Keratinocyte (primary cell): ENCODE measurements around the gene MGRN1. TPM values are rescaled to one million over a fixed set of nuclear protein-coding genes. Genes with fewer than 3 reads are reported as not detected.

Experiments used
- DNase-seq: peaks from one replicate; pipeline ENCODE4 v3.0.0-alpha.2; 2011; ENCODE audit warnings: low read depth, missing footprints, low spot score
- FAIRE-seq: peaks from 2 replicates; lab custom pipeline; 2011; peaks lifted over from hg19 to GRCh38; lab: Jason Lieb, UNC
- H2AFZ ChIP-seq: 2 replicates; pipeline ENCODE4 v1.6.0; 2012; ENCODE audit warnings: low read length, control low read depth, inconsistent platforms; ENCODE audit not compliant: control insufficient read depth
- H3K27ac ChIP-seq: 2 replicates; pipeline ENCODE4 v1.5.1; 2011; ENCODE audit warnings: low read length; ENCODE audit not compliant: control insufficient read depth, insufficient read depth
- H3K27me3 ChIP-seq: 3 replicates; pipeline ENCODE4 v1.6.0; 2011; ENCODE audit warnings: low read length; ENCODE audit not compliant: control insufficient read depth, insufficient read depth; ENCODE audit errors: extremely low read depth
- H3K36me3 ChIP-seq, 2 experiments: 2 replicates in 1 of 2; 3 replicates in 1 of 2; pipeline ENCODE4 v1.5.1; 2011; ENCODE audit warnings: low read length in 2 of 2, mild to moderate bottlenecking in 1 of 2; ENCODE audit not compliant: control insufficient read depth in 2 of 2, insufficient read depth in 2 of 2; ENCODE audit errors: extremely low read depth in 1 of 2
- H3K4me1 ChIP-seq: 3 replicates; pipeline ENCODE4 v1.5.1; 2011; ENCODE audit warnings: low read length; ENCODE audit not compliant: control insufficient read depth, insufficient read depth; ENCODE audit errors: extremely low read depth
- H3K4me2 ChIP-seq: 3 replicates; pipeline ENCODE4 v1.6.0; 2011; ENCODE audit warnings: low read depth, low read length; ENCODE audit not compliant: control insufficient read depth, insufficient read depth; ENCODE audit errors: extremely low read depth
- H3K4me3 ChIP-seq, 3 experiments: fragments of 200-600 bp in 1 of 3; sonication (generic) in 1 of 3; 2 replicates in 2 of 3; 3 replicates in 1 of 3; pipeline ENCODE4 v1.5.1; 2011 to 2016; ENCODE audit warnings: low read length in 3 of 3, mild to moderate bottlenecking in 3 of 3, control low read depth in 2 of 3, inconsistent platforms in 1 of 3, low read depth in 1 of 3, mixed read lengths in 1 of 3, mixed run types in 1 of 3, moderate library complexity in 1 of 3; ENCODE audit not compliant: control insufficient read depth in 2 of 3, insufficient read depth in 2 of 3; ENCODE audit errors: extremely low read depth in 1 of 3
- H3K79me2 ChIP-seq: 2 replicates; pipeline ENCODE4 v1.6.0; 2012; ENCODE audit warnings: low read length; ENCODE audit not compliant: control insufficient read depth, insufficient read depth
- H3K9ac ChIP-seq: 3 replicates; pipeline ENCODE4 v1.6.0; 2011; ENCODE audit warnings: low read length; ENCODE audit not compliant: control insufficient read depth, insufficient read depth; ENCODE audit errors: extremely low read depth
- H3K9me1 ChIP-seq: 3 replicates; pipeline ENCODE4 v1.6.0; 2011; ENCODE audit warnings: low read length; ENCODE audit not compliant: control insufficient read depth, insufficient read depth; ENCODE audit errors: extremely low read depth
- H3K9me3 ChIP-seq: 2 replicates; pipeline ENCODE4 v1.5.1; 2012; ENCODE audit warnings: low read depth, low read length; ENCODE audit not compliant: control insufficient read depth
- H4K20me1 ChIP-seq: 3 replicates; pipeline ENCODE4 v1.6.0; 2011; ENCODE audit warnings: low read length; ENCODE audit not compliant: control insufficient read depth, insufficient read depth; ENCODE audit errors: extremely low read depth
- CTCF ChIP-seq, 3 experiments: IDR thresholded peaks in 1 of 3; conservative IDR thresholded peaks in 1 of 3; optimal IDR thresholded peaks in 1 of 3; 2 replicates in 2 of 3; 3 replicates in 1 of 3; pipeline versions ENCODE3 to v1.5.1; 2011; ENCODE audit warnings: low read length in 3 of 3, mild to moderate bottlenecking in 3 of 3, moderate library complexity in 2 of 3, control low read depth in 1 of 3, inconsistent platforms in 1 of 3; ENCODE audit not compliant: insufficient read depth in 2 of 3; ENCODE audit errors: extremely low read depth in 1 of 3
- EZH2 ChIP-seq: IDR thresholded peaks from one replicate; pipeline ENCODE4 v1.6.1; 2012; ENCODE audit warnings: inconsistent platforms, mild to moderate bottlenecking, low read length, moderate library complexity
- dilution Hi-C: fragments of 300-500 bp; cut with MboI; formaldehyde crosslinking; loops from one replicate; pipeline ENCODE4 v1.7.0; 2020; ENCODE audit warnings: low sequenced_read_pairs; ENCODE audit not compliant: extremely low pct_ligation_motif_present
- polyA plus RNA-seq, 5 experiments: library from polyadenylated mRNA; depleted of rRNA in 3 of 5; stranded (reverse) in 3 of 5; stranded (forward) in 1 of 5; unstranded in 1 of 5; fragments of >200 nt; gene quantifications; 1 replicate in 1 of 5; 2 replicates in 3 of 5; 3 replicates in 1 of 5; pipeline versions ENCODE4 v1.2.1 to v1.2.3, GENCODE V29; 2011 to 2012; ENCODE audit warnings: missing spikeins in 2 of 5, low read depth in 1 of 5, low replicate concordance in 1 of 5

MGRN1 gene
- polyA plus RNA-seq, 1 donor (not counting 4 experiments of a cell fraction or from before 2014, with no cell fraction given) = 1.9 TPM

GRCh38 chr16:4602331-4602730, 22.3 kb upstream of the MGRN1 start:
- H2AFZ ChIP-seq = no peak overlapping the region
- H3K9me1 ChIP-seq = no peaks in the 10 kb centered on the region
- no peak for TF ChIP-seq EZH2
- TF ChIP-seq CTCF (optimal IDR thresholded peaks at IDR 0.05 in 1 of 3, IDR thresholded peaks at IDR 0.05 in 1 of 3, conservative IDR thresholded peaks at IDR 0.05 in 1 of 3; ENCODE audit: extremely low read depth in 1 of 3, insufficient read depth in 2 of 3, low read length in 3 of 3) = no peak
- H3K79me2 ChIP-seq = no peaks in the 10 kb centered on the region
- peaks cover 14% of the 10 kb centered on the region for H3K27me3 ChIP-seq
- no peak overlapping the region for H3K27ac ChIP-seq
- H3K4me1 ChIP-seq = peaks cover 8% of the 10 kb centered on the region
- no peak overlapping the region for H3K4me2 ChIP-seq
- H3K9ac ChIP-seq = no peak overlapping the region
- FAIRE-seq = no peak
- no peaks in the 10 kb centered on the region for H4K20me1 ChIP-seq
- H3K36me3 ChIP-seq = no peaks in the 10 kb centered on the region
- dilution Hi-C loops = no loop called here
- no peak overlapping the region for H3K4me3 ChIP-seq
- H3K9me3 ChIP-seq = no peaks in the 10 kb centered on the region
- no peak for DNase-seq

DNA sequence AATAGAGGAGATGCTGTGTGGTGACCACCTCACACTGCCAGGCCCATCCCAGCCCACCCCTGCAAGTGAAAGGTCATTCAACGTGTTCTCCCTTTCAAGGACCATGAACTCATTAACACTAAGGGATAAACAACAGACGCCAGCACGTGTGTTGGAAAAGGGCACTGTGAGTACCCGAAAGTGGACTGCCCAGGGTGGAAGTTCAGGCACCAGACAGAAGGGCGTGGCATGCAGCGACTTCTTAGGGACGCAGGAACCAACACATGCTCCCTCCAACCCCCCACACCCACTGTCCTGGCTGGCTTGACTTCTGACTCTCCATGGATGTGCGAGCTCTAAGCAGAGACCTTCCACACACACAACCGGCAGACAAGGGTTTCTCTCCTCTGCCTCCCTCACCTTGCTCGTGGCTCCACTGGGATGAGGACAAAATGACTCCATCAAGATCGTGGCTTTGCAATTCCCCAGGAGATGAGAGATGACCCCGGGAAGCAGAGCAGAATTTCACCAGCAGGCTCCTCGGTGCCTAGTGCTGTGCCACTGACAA, 20.9 kb upstream of the MGRN1 start:
- Histone ChIP-seq H4K20me1 (no peaks in the 10 kb centered on the region), H3K27me3 (peaks cover 14% of the 10 kb centered on the region), H3K9ac (no peak overlapping the region), H2AFZ (no peak overlapping the region), H3K9me3 (no peaks in the 10 kb centered on the region), H3K9me1 (no peaks in the 10 kb centered on the region), H3K36me3 (peaks cover 0 to 3% of the 10 kb centered on the region in 2 experiments), H3K27ac (no peak overlapping the region), H3K4me1 (peaks cover 5% of the 10 kb centered on the region), H3K4me3 (no peak overlapping the region), H3K4me2 (no peak overlapping the region), H3K79me2 (no peaks in the 10 kb centered on the region)
- dilution Hi-C loops = no loop called here
- TF ChIP-seq EZH2 = no peak
- no peak for FAIRE-seq
- DNase-seq = no peak

- H4K20me1 ChIP-seq = no peaks in the 10 kb centered on the region
- no peak overlapping the region for H3K9ac ChIP-seq
- peaks cover 5% of the 10 kb centered on the region for H3K4me1 ChIP-seq
- H3K36me3 ChIP-seq = peaks cover 0 to 3% of the 10 kb centered on the region in 2 experiments
- no peak overlapping the region for H3K4me3 ChIP-seq
- FAIRE-seq = no peak
- no peaks in the 10 kb centered on the region for H3K9me3 ChIP-seq
- H3K4me2 ChIP-seq = no peak overlapping the region
- dilution Hi-C loops = no loop called here
- H3K27ac ChIP-seq = no peak overlapping the region
- no peak overlapping the region for H2AFZ ChIP-seq
- H3K79me2 ChIP-seq = no peaks in the 10 kb centered on the region
- peaks cover 14% of the 10 kb centered on the region for H3K27me3 ChIP-seq
- no peaks in the 10 kb centered on the region for H3K9me1 ChIP-seq
- TF ChIP-seq CTCF (optimal IDR thresholded peaks at IDR 0.05 in 1 of 3, IDR thresholded peaks at IDR 0.05 in 1 of 3, conservative IDR thresholded peaks at IDR 0.05 in 1 of 3; ENCODE audit: extremely low read depth in 1 of 3, insufficient read depth in 2 of 3, low read length in 3 of 3) = no peak
- TF ChIP-seq EZH2 = no peak
- no peak for DNase-seq
Observed at GRCh38 chr16:4604401-4604800, 20.2 kb upstream of the MGRN1 start.
